BE2C (cell line): Measurements from ENCODE around the gene DHRS7C. TPM values are rescaled to one million over a fixed set of nuclear protein-coding genes. Genes with fewer than 3 reads are reported as not detected.

ENCODE experiments used
- DNase-seq: peaks from one replicate; pipeline ENCODE4 v3.0.0-alpha.2; 2020
- H3K27me3 ChIP-seq: fragments of 250-450 bp; sonication (Bioruptor Pico); 2 replicates; pipeline ENCODE4 v1.5.1; 2020; ENCODE audit warnings: mild to moderate bottlenecking
- H3K36me3 ChIP-seq: fragments of 250-450 bp; sonication (Bioruptor Pico); 2 replicates; pipeline ENCODE4 v1.5.1; 2020; ENCODE audit warnings: mild to moderate bottlenecking
- H3K4me1 ChIP-seq: fragments of 250-450 bp; sonication (Bioruptor Pico); 2 replicates; pipeline ENCODE4 v1.5.1; 2020
- H3K4me3 ChIP-seq: 2 replicates; pipeline ENCODE4 v1.5.1; 2011; ENCODE audit warnings: low read depth, low read length
- H3K9me3 ChIP-seq: fragments of 250-450 bp; sonication (Bioruptor Pico); 2 replicates; pipeline ENCODE4 v1.5.1; 2020
- CTCF ChIP-seq: IDR thresholded peaks from 2 replicates; pipeline ENCODE4 v1.5.1; 2012; ENCODE audit warnings: mild to moderate bottlenecking, low read depth, low read length
- polyA plus RNA-seq: library from polyadenylated mRNA; unstranded; fragments of >200 nt; gene quantifications from one replicate; pipeline ENCODE4 v1.2.1, GENCODE V29; 2012; ENCODE audit warnings: low read depth, missing spikeins; ENCODE audit not compliant: insufficient read length, insufficient read depth

Gene DHRS7C
- not detected for polyA plus RNA-seq

GRCh38 chr17:9790889-9791876 lies at the start of gene DHRS7C:
TSS of gene DHRS7C (minus strand) at chr17:9791592. CDS start at chr17:9791284, 308 bp downstream.
- no peaks in the 10 kb centered on the region for H3K4me1 ChIP-seq
- TF ChIP-seq CTCF: no peak
- no peaks in the 10 kb centered on the region for H3K27me3 ChIP-seq
- DNase-seq: no peak
- H3K36me3 ChIP-seq: no peaks in the 10 kb centered on the region
- H3K9me3 ChIP-seq: no peaks in the 10 kb centered on the region
- no peak within 1 kb of the TSS for H3K4me3 ChIP-seq

GRCh38 chr17:9839433-9839832 lies 48.0 kb upstream of the DHRS7C start:
- no peak for DNase-seq
- Histone ChIP-seq H3K36me3 (no peaks in the 10 kb centered on the region), H3K9me3 (no peaks in the 10 kb centered on the region), H3K4me1 (no peaks in the 10 kb centered on the region), H3K27me3 (no peaks in the 10 kb centered on the region), H3K4me3 (no peak overlapping the region)
- no peak for TF ChIP-seq CTCF

GRCh38 chr17:9837551-9838471 lies 46.4 kb upstream of the DHRS7C start:
- no peaks in the 10 kb centered on the region for H3K27me3 ChIP-seq
- TF ChIP-seq CTCF: no peak
- no peaks in the 10 kb centered on the region for H3K36me3 ChIP-seq
- no peak for DNase-seq
- no peaks in the 10 kb centered on the region for H3K4me1 ChIP-seq
- no peak overlapping the region for H3K4me3 ChIP-seq
- H3K9me3 ChIP-seq: no peaks in the 10 kb centered on the region

- H3K4me3 ChIP-seq: no peak overlapping the region
- no peak for DNase-seq
Observed at GRCh38 chr17:9833922-9834321, 42.5 kb upstream of the DHRS7C start.

GRCh38 chr17:9830711-9831110 lies 39.3 kb upstream of the DHRS7C start:
- DNase-seq: no peak
- no peaks in the 10 kb centered on the region for H3K27me3 ChIP-seq
- TF ChIP-seq CTCF: no peak
- no peaks in the 10 kb centered on the region for H3K9me3 ChIP-seq
- H3K4me3 ChIP-seq: no peak overlapping the region
- no peaks in the 10 kb centered on the region for H3K36me3 ChIP-seq
- no peaks in the 10 kb centered on the region for H3K4me1 ChIP-seq

More at GRCh38 chr17:9833922-9834321, 42.5 kb upstream of the DHRS7C start:
- H3K27me3 ChIP-seq: no peaks in the 10 kb centered on the region
- TF ChIP-seq CTCF: no peak
- H3K36me3 ChIP-seq: no peaks in the 10 kb centered on the region
- H3K9me3 ChIP-seq: no peaks in the 10 kb centered on the region
- H3K4me1 ChIP-seq: no peaks in the 10 kb centered on the region
